CD4-positive, alpha-beta T cell treated with Interleukin-15 for 1 hour (primary cell): ENCODE measurements around the gene MCC.

ENCODE experiments used
- DNase-seq: peaks from one replicate; pipeline ENCODE4 v3.0.0-alpha.2; 2020

Gene MCC

GRCh38 chr5:113267361-113267900, 220.8 kb downstream of the MCC start:
- no peak for DNase-seq

- no peak for DNase-seq
Observed at GRCh38 chr5:113266913-113267227, 221.4 kb downstream of the MCC start.

- no peak for DNase-seq
Observed at GRCh38 chr5:113266227-113266912, 221.9 kb downstream of the MCC start.

DNA sequence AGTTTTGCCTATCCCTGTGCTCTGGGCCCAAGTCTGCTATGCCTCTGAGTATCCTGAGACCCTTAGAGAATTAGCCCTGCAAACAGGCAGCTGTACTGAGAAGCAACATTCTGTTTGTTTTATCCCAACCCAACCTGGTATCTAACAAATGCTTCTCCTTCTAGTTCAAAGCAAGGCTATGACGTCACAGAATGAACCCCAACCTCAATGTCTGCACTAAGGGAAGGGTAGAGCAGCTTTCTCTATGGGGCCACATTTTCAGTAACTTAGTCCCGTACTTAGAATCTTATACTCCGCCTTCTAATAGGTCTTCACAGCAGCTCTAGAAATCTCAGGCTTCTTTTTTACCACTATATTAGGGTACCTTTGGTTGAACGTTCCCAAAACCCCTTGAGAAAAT, 223.1 kb downstream of the MCC start:
- no peak for DNase-seq

GRCh38 chr5:113264046-113264445, 224.2 kb downstream of the MCC start:
- DNase-seq: no peak

DNA sequence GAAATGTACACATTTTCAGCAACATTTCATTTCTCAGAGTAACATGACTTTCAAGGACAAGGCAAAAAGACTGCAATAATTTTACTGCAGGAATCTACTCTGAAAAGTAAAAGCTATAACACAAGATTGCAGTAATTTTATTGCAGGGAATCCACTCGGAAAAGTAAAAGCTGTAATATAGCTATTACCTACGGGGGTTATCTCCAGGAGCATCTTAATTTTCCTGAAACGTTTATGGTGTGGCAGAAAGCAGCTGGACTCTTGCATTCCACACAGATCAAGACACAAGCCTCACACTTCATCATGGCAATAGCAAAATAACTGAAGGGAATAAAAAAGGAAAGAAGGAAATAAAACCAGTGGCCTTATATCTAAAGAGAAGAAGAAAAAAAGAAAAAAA, 224.7 kb downstream of the MCC start:
- no peak for DNase-seq

DNA sequence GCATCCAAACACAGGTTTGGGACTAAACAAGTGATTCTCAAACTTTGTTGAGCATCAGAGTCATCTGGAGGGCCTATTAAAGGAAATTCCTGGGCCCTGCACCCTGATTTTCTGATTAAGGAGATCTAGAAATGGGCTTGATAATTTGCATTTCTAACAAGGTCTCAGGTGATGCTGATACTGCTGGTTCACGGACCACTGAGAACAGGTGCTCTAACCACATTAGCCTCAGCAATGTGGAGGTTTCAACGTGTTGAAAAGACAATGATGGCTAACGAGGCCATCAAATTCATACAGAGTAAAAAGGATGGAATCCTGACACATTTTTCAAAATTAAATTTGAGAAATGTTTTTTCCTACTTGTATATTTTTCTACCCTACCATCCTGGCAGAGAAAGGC, 225.6 kb downstream of the MCC start:
- DNase-seq: no peak

DNA sequence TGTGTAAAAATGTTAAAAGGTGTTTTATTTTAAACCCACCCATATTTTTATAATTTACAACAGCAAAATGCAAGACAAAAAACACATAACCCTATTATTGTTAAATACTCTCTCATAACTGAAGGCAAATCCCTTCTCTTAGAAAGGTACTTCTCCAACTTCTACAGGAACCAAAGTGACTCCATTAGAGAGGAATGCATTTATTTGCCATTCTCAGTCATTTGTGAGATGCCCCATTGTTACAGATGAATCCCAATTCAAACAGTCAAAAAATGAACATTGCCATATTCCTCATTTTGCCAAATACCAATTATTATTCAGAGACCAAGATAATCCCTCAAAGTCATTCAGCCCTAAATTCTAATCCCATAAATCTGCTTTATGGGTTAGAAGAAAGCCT, 229.2 kb downstream of the MCC start:
- no peak for DNase-seq

GRCh38 chr5:113257545-113257944, 230.7 kb downstream of the MCC start:
- no peak for DNase-seq

GRCh38 chr5:113256671-113257452, 231.4 kb downstream of the MCC start:
- no peak for DNase-seq

DNA sequence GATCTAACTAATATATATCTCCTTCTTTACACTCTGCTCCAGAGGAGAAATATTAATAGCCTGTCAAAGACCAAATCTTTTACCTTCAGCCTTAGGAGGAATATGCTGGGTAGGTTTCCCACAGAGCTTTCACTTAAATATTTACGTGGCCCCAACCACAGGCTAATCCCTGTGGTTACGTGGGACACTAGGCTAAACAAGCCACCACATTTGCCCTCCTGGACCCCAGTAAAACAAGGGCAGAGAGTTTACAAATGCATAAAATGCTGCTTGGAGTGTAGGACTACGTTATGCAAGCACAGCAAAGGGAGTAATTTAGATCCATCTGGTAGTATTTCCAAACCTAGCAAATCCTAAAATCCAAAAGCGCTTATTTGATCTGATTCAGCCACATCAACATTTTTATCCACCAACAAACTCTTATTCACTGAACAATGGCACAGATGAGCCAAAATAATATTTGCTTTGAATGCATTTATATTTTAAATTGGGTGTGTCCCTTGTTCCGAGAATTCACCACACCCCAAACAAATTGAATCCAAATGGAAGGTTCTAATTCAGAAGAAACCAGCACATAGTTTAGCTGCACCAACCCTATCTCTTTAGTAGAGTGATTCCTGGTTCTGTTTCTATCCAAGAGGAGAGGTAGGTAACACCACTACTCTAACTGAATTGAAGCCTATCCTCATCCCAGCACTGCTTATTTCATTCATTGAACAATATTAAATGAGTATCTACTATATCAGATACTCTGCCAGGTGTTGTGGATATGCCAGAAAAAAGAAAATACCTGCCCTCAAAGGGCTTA, 232.5 kb downstream of the MCC start:
- no peak for DNase-seq

- no peak for DNase-seq
Observed at GRCh38 chr5:113255105-113255504, 233.1 kb downstream of the MCC start.

DNA sequence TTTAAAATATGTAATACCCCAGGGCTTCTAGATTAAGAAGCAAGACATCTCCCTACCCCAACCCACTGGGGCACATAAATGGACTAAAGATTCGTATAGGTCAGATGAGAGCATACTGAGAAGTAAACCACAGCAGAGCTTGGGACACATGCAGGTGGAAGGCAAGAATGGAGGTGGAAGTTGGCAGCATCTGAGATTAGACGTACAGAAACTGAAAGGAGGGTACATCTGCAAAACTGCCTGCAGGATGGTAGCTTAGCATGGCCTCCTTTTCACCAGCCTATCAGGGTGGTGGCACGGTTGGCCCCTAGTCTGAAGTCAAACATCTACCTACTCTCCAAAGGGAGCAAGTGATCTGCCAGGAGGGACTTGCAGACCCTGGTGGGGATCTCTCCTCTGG, 235.2 kb downstream of the MCC start:
- no peak for DNase-seq

DNA sequence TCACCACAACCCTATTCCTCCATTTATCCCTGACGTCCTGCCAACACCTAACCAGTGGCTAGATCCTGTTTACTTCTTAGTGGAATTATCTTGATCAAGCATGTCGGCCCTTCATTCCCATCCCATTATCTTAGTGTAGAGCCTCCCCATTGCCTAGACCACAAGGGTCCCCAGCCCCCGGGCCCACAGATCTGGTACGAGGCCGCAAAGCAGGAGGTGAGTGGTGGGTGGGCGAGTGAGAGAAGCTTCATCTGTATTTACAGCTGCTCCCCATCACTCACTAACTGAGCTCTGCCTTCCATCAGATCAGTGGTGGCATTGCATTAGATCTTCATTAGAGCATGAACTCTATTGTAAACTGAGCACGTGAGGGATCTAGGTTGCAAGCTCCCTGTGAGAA, 236.2 kb downstream of the MCC start:
- no peak for DNase-seq

DNA sequence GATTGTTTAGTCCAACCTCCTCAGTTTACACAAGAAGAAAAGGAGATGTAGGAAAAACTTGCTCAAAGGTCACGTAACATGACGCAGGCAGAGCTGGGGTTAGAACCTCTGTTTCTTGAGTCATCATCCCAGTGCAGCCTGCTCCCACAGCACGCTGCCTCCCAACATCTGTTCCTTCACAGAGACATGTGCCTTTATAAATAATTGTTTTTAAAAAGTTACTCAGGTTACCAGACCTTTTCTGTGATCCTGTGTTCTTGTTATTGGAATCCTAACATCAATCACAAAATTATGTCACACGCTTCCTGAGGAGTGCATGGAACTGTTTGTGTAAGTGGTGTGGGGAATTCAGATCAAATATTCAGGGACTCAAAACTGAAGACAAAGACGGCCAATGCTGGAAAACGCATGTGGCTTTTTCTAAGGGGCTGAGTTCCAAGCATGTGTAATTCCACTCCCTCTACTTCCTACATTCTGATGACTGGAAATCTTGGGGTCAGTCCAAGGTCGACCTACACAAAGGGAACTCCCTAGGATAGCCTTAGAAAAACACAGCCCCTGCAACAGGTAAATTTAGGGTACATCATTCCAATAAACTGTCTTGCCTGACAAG, 237.8 kb downstream of the MCC start:
- no peak for DNase-seq

DNA sequence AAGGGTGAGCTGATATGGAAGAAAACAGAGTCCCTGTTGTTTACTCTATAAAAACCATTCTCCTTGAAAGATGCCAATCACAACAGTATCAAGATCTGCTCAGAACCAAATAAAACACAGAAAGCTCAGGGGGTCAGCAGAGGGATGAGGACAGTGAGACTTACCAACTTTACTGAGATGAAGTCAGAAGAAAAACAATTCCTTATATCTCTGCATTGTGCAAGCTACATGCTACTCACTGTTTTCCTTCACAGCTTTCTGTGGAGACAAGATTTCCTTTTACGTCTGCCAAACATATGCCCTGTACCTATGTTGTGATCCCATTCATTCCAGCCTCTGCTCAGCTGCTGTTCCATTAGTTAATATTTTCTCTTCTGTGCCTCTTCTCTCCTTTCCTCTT, 239.0 kb downstream of the MCC start:
- DNase-seq: no peak

DNA sequence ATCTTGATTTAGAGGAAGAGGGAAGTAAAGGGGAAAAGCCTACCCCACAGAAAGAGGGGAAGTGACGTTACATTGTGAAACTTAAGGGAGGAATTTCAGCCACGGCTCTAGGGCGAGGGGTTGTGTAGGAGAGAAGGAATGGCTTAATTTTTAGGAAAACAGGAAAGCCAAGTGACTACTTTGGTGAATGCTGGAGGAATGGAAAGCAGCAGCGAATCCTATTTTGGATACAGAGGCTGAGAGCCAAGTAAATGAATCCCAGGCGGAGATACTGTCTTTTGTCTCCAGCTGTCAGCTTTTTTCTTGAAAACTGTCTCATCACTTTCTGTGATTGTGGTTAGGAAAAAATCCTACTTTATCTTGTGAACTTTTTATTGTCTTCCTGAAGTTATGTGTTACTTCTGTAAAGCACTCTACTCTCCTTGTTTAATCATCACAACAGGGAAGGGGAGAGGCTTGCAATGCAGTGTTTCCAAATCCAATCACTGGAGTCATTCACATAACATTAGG, 241.8 kb downstream of the MCC start:
- no peak for DNase-seq

- no peak for DNase-seq
Observed at GRCh38 chr5:113245427-113246225, 242.6 kb downstream of the MCC start.

DNA sequence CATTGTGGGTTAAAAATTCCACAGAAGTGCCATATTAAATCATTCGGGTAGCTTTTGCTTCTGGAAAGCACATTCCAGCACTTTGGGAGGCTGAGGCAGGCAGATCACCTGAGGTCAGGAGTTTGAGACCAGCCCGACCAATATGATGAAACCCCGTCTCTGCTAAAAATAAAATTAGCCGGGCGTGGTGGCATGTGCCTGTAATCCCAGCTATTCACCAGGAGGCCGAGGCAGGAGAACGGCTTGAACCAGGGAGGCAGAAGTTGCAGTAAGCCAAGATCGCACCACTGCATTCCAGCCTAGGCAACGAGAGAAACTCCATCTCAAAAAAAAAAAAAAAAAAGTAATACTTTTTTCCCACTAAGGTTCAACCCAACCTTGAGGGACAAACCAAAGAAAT, 243.3 kb downstream of the MCC start:
- no peak for DNase-seq

GRCh38 chr5:113243349-113243664, 244.9 kb downstream of the MCC start:
- no peak for DNase-seq

DNA sequence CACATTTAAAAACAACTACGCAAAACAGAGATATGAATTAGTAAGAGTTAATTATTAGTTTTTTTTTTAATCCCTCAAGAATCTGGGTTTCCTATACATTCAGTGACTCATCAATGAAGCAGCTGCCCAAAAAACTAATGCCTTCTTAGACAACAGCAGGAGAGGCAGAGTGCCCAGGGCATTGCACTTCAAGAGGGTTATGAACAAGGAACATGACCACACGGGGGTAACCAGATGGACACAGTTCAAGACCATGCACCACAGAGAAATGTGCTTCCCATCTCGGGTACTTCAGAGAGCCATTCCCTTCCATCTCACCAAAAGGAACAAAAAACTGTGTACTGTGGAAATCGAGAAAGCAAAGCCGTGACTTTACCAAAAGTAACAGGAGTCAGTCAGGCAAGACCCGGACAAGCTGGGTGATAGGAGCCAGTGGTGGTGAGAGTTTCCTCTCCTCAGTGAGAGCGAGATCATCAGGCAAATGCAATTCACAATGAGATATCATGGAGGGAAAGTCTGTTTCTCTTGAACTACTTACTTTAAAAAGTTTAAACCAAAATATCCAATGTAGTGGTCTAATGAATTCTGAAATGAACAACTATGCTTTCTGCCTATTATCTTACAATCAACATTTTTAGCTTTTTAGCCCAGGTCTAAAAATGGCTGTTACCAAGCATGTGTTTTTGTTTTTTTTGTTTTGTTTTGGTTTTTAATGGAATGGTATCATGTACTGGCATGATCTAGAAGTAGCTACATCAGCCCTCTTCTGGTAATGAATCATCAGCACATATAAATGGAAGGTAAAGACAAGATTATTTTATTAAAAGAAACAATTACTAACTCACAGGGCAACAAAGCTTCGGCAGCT, 245.5 kb downstream of the MCC start:
- no peak for DNase-seq
